CD4-positive, alpha-beta T cell treated with Interleukin-10 for 1 hour (primary cell): Measurements from ENCODE around the gene CALN1.

Experiments
- DNase-seq: peaks from one replicate; pipeline ENCODE4 v3.0.0-alpha.2; 2020

The CALN1 gene

DNA sequence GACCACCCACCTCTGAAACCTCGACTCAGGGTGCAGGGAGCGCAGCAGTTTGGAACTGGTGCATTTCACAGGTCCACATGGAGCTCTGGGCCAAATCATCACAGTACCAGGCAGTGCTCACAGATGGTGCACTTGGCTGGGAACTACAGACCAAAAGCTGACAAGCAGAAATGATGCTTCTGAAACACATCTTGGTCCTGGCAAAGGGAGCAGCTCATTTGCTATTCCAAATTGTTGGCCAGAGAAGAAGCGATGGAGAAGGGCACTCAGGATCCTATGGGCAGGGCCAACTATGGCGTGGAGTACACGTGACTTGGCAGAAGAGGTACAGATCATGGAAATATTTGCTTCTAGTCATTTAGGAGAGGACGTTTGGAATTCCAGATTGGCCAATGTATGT is 383.9 kb downstream of the CALN1 start:
- no peak for DNase-seq

DNA sequence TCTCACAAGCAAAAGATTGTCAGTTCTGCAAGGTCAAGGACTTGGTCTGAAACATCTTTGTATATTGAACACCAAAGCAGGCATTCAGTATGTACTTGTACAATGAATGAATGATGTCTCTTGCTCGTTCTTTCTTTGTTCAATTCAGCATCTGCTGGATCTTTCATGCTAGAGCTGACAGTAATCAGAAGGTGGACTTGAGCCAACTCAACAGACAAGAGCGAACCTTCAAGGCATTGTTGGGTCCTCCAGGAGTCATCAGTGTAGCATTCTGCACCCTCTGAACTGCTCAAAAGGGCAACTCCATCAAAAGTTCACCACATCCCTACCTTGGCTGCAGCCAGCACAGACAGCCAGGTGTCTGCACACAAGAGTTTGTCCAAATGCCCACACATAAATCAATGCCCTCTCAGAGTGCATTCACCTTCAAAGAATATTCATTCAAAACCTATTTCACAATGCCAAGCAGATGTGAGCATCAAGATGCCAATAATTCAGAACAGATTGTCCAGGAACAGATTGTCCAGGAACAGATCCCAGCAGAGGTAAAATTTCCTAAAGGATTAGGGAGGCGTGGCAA is 386.7 kb downstream of the CALN1 start:
- no peak for DNase-seq

DNA sequence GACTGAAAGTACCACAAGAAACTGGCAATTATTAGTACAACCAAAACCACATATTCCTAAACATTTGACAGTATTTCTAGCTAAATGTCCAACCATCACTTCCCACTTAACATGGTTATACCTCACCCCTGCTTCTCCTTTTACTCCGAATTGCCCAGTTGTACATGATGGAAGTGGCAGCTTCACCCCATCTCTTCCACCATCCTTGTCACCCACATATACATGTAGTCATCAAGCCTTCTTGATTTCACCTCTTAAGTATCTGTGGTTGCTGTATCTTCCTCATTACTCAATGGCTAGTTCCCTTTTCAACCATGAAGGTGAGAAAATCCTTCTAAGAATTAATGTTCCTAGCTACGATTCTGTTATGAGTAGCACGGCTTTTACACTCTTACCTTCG is 388.2 kb downstream of the CALN1 start:
- no peak for DNase-seq

DNA sequence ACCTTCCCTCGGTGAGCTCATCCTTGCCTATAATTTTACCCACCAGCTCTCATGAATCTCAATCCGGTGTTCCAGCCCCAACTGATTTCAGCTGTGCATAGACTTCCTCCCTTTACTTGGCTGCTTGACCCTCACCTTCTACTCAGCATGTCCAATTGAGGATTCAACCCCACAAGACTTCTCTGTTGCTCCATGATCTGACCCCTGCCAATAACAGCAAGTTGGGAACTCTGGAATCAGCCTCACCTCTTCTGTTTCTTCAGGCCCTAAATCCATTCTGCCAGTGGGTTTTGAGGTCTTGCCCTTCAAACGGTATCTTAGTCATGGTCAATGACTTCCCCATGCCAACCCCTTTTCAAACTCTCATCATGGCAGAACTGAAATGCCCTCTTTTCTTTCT is 390.4 kb downstream of the CALN1 start:
- no peak for DNase-seq

DNA sequence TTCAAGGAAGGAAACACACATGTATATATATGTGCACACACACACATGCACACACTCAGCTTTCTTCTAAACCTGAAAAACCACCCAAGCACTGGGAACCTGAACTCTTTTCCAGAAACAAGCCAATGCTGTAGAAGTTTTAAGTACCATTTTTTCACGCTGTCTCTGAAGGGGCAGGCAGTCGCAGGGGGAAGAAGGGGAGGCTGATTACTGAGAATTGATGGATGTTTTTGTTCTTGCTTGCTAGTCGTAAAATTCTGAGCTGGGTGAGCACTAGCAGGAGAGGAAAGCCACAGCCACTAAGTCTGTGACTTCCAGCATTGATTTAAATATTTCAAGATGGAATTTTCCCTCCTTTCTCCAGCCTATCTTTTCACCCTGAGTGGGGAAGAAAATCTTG is 391.8 kb downstream of the CALN1 start:
- DNase-seq = no peak

DNA sequence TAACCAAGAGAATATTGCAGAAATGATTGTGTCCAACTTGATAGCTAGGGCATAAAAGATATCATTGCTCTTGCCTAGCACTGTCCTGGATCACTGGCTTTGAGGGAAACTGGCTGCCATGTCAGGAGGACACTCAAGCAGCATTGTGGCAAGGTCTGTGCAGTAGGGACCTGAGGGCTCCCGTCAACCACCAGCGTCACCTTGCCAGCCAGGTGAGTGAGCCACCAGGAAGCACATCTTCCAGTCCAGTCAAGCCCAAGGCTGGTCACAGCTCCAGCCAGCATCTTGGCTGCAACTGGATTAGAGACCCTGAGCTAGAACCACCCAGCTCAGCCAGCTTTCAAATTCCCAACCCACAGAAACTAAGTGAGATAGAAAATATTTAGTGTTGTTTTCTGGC is 392.7 kb downstream of the CALN1 start:
- no peak for DNase-seq

DNA sequence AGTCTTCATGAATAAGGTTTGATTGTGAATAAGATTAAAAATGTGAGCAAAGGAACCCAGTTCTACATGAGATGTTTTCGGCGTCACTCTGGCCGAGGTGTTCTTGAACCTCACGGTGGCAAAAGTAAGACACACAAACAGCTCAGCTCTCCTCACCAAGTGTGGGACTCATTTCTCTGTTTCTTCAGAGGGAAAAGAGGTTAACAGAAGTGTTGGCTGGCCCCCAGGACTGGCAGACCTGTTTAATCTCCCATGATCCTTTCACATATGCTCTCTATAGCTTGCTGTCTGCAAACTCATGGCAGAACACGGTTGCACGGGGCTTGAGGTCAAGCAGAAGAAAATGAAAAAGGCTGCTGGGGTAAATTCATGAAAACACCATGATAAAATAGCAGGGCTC is 394.4 kb downstream of the CALN1 start:
- no peak for DNase-seq

DNA sequence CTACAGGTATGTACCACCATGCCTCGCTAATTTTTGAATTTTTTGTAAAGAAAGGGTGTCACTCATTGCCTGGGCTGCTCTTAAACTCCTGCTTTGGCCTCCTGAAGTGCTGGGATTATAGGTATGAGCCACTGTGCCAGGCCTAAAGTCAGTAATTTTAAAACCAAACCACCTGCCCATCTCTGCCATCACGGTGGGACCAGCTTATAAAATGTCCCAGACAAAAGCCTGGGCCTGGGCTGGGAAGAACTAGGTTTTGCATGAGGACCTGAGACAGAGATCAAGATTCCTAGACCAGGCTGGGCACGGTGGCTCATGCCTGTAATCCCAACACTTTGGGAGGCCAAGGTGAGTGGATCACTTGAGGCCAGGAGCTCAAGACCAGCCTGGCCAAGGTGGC is 395.6 kb downstream of the CALN1 start:
- no peak for DNase-seq

DNA sequence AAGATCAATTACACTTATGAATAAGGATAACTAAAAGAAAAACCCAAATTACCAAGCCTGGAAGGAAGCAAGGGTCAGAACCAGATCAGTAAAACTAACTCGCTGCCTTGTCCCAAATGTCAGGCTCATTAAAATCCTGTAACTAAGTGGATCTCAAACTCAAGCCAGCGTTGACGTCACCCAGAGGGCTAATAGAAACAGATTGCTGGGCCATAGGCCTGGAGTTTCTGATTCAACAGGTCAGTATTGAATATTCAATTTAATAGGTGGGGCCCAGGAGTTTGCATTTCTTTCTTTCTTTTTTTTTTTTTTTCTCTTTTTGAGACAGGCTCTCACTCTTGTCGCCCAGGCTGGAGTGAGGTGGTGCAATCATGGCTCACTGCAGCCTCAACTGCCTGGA is 397.0 kb downstream of the CALN1 start:
- no peak for DNase-seq

DNA sequence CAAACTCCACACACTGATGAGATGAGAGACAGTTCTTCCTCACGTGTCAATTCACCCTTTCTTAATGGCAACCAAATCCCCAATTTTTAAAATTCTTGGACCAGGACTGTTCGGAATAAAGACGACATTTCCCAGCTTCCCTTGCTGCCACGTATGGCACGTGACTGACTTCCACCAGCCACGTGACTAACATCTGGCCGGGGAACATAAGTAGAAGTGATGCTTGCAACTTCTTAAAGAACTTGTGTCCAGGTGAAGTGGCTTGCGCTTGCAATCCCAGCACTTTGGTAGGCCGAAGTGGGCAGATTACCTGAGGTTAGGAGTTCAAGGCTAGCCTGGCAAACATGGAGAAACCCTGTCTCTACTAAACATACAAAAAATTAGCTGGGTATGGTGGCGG is 405.1 kb downstream of the CALN1 start:
- DNase-seq = no peak

DNA sequence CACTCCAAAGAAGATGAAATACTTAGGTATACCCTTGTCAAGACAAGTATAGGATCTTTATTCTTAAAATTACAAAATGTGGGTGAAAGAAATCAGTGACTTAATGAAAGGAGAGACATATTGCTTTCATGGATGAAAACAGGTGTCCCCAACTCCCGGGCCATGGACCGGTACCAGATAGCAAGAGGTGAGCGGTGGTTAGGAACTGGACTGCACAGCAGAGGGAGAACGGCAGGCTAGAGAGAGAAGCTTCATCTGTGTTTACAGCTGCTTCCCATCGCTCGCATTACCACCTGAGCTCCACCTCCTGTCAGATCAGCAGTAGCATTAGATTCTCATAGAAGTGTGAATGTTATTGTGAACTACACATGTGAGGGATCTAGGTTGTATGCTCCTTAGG is 408.9 kb downstream of the CALN1 start:
- no peak for DNase-seq

DNA sequence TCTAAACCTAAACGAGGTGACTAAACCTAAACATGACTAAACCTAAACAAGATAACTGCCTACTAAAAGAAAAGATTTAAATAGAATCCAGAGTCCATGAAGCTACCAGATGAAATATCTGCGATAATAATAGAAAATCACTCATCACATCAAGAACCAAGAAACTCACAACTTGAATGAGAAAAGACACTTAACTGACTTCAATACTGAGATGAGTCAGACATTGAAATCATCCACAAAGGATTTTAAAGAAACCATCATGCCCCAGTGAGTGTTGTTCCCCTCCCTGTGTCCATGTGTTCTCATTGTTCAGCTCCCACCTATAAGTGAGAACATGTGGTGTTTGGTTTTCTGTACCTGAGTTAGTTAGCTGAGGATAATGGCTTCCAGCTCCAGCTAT is 416.0 kb downstream of the CALN1 start:
- DNase-seq = no peak

DNA sequence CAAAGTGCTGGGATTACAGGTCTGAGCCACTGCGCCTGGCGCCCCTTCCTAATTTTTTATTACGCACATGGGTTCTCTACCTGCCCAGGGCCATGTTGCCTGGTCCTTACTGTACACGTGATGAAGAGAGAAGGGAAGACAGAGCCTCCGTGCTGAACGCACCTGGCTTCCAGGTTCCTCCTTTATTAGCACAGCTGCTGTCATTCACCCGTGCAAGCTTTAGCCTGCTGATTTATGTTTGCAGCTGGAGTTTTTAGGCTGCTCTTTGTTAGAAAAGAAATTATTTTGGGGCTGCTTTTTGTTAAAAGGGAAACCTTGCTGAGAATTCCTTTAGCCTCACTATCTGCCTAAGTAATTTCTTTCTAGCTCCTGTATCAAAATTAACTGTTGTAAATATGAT is 417.0 kb downstream of the CALN1 start:
- no peak for DNase-seq

DNA sequence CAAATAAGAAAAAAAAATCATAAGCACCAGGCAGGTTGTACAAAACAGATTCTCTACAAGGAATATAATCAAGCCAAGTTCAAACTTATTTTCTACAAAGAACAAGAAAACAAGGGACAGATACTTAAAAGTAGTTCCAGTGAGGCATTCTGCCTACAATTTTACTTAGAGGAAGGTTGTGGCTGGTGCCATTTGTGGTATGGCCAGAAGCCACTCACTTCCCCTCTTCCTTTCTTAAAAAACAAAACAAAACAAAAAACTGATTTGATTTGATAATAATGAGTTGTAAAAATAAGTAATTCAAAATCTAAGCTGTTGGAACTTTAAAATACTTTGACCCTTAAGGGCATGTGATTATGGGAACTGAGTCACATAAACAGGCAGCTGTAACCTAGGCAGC is 420.6 kb downstream of the CALN1 start:
- DNase-seq = no peak

DNA sequence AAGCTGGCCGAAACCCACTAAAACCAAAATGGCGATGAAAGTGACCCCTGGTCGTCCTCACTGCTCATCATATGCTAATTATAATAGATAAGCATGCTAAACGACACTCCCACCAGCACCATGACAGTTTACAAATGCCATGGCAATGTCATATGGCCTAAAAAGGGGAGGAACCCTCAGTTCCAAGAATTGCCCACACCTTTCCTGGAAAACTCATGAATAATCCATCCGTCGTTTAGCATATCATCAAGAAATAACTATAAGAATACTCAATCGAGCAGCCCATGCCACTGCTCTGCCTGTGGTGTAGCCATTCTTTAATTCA is 422.0 kb downstream of the CALN1 start:
- DNase-seq = no peak

DNA sequence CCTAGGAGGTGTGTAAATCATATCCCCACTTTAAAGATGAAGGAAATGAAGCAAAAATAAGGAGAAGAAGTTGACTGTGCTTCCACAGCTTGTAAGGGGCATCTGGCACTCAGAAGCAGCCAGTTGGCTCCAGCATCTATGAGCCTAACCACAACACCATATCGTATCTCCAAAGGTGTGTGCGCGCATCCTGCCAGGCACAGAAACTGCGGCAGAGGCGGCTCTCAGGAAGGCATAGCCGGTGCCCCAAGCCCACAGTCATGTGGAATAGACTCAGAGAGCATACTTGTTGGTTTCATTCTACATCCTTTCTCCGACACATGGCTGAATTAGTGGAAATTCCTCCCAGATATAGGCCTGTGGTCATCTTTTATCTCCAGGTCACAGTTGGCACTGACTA is 423.9 kb downstream of the CALN1 start:
- DNase-seq = no peak

DNA sequence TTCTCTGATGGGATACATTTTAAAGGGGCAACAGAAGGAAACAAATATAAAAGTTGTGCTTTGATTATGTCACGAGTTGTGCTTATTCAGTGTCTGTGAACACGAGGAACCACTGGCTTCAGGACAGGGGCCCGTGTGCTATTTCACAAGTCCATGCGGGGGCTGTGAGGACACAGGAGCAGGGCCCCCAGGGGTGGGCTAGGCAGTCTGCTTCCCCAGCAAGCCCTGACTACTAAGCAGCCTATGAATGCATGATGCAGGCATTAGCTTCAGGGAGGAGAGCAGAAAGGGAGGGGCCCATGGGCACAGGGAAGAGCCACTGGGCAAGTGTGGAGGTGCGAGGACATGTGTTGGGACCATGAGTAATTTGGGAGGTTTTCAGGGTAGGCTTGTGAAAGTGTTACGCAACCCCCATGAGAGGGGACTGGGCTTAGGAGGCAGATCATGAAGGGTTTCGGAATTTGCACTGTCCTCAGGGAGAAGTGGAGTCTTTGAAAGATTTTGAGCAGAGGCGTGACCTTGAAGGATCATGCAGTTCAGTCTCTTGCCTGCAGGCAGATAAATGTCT is 424.9 kb downstream of the CALN1 start:
- no peak for DNase-seq

DNA sequence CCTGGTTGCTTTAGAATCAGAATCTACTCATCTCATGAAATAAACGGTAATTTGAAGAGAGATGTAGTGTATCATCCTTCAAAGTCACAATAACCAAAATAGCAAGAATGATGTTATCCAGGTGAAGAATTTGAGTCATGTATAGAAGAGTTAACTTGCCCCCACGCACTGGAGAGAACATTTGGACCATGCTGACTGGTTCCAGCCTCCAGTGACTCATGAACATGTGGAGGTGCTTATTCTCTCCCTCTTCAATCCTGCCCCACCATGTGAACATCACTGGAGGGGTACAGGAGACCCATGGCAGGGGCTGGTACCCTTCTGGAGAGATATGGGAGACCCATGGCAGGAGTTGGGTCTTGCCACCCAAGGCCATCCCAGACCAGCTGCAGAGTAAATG is 427.8 kb downstream of the CALN1 start:
- no peak for DNase-seq

DNA sequence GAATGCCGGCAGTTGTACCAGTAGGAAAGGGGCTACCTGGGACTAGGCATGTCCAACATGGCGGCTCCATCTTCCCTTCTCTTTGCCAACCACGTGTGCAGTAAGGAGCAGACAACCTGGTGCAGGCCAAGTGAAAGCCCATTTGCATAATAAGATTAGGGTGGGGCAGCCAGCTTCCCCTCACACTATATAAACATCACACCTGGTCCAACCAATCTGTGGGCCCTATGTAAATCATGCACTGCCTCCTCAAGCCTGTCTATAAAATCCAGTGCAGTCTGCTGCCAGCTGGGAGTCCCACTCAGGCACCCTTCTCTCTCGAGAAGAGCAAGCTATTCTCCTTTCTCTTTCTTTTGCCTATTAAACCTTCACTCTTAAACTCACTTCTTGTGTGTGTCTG is 429.3 kb downstream of the CALN1 start:
- no peak for DNase-seq

DNA sequence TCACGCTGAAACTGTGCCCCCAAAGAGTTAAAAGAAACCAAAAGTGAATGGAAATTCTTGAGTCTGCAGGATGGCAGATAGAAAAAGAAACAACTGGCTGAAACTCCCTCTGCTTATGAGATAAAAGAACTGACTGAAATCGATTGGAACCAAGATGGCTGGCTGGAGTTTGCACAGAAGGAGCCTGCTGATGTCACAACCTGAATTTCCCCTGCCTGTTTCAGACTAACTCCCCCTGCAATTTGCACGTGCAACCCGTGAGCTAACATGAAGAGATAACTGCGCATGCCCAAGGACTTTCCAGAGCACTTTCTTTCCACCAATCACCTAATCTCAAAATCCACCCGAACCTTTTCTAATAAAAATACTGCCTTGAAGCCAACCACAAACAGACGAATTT is 435.5 kb downstream of the CALN1 start:
- DNase-seq = no peak

DNA sequence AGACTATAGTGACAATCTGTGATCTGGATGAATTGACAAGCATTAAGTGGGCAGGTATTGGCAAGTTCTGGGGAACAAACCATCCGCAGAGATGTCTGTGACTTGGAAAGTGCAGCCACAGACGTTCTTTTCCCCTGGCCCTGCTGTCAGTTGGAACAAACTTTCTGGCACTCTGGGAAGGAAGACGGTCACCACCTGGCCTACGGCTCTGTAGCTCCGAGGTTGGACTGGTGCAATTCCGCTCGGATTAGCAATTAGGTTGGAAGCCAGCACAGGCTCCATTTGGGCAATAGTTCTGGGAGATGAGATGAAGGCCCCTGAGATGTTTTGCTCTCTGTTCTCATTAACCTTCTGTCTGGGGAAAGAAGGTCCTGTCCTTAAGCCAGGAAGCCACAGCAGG is 437.5 kb downstream of the CALN1 start:
- no peak for DNase-seq

DNA sequence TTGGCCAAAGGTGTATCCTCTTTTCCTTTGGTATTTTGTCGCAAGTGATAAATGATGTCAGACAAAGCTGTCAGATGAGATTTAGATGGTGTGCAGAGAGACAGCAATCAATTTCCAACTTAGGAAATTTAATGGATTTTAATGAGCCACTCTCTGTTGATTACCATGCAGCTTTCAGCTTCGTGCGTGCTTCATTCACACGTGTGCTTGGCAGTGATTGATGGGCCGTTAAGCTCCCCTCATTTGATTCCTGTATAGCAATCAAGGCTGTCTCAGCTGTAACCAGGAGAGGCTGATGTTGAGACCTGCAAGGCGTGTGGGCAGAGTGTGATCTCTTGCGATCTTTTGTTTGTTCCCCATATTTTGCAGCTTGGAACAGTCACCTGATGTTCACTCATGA is 439.6 kb downstream of the CALN1 start:
- DNase-seq = no peak

DNA sequence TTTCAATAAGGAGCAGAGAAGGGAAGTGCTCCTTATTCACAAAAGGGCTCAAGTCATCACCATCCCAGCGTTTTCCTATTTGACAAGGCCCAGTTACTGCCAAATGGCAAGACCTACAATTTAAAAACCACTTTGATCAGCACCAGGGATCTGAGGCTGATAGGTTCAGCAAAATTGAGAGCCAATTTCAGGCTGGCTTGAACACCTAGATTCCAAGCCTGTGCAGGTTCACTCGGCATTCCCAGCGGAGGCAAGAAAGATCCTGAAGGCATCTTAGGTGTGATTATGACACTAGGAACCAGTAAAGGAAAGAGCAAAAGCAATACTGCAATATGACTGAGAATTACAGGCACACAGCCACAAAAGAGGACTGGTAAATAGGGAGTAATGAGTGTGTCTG is 441.4 kb downstream of the CALN1 start:
- DNase-seq = no peak

DNA sequence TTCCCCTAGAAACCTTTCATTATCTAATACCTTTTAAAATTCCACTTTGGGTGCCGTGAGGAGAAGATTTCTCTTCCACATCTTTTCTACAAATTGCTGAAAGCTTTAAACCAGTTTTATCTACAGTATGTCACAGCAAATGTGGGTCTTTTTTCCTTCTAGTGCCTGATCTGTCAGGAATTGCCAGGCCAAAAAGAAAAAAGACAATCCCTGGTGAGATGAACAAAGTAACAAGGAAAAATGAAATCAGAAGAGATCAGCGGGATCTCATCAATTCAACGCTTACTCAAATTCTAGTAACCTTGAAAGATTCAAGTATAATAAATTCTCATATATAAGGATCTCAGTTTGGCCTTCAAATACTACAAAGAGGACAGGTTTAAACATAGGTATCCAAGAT is 449.5 kb downstream of the CALN1 start:
- DNase-seq = no peak

DNA sequence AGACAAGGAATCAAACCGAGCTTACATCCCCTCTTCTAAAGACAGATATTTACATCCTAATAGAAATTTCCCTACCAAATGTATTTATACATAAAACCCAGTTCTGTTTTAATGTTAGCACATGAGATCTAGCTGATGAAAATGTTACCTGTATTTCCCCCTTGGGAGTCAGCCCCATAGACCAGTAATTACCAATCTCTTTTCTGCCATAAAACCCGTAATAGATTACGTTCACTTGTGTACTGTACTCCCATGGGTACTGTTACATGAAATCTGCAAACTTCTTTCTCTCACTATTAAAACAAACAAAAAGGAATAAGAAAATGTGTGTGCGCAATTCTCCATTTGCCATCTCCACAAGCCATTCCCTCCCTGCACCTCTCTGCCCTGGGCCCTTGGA is 450.9 kb downstream of the CALN1 start:
- no peak for DNase-seq

DNA sequence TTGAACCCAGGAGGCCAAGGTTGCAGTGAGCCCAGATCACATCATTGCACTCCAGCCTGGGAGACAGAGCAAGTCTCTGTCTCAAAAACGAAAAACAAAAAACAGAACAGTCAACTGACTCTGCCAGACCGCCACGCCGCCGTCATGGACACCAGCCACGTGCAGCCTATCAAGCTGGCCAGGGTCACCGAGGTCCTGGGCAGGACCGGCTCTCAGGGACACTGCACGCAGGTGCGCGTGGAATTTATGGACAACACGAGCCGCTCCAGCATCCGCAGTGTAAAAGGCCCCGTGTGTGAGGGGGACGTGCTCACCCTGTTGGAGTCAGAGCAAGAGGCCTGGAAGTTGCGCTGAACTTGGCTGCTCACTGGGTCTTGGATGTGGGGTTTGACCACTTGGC is 470.0 kb downstream of the CALN1 start:
- no peak for DNase-seq
